ENCODE data around the gene AHCYL1. TPM values are rescaled to one million over a fixed set of nuclear protein-coding genes. Genes with fewer than 3 reads are reported as not detected.

Gene AHCYL1
- total and polyA plus RNA-seq, 2 of the 8 experiments (the other 6 are each of a cell fraction or from before 2014, with no cell fraction given) = 64.5 to 95.9 TPM

- POLR2A ChIA-PET (ENCODE audit: partially characterized antibody) = interaction anchor here (0.7 to 4.3 kb wide), 20 partner anchors 8 to 437 kb away, joined by 3 to 19 read pairs (median 4); partner anchors contain the start of gene GNAI3
- H4K91ac ChIP-seq (replicated peaks; ENCODE audit: insufficient read length, low read length) = no peak overlapping the region
- CTCF ChIA-PET (ENCODE audit: partially characterized antibody) = interaction anchor here (0.7 to 18.1 kb wide), 22 partner anchors 10 to 345 kb away, joined by 3 to 700 read pairs (median 6); no protein-coding TSS in a partner anchor
- H3K4me3 ChIP-seq (ENCODE audit: extremely low read depth in 1 of 4, insufficient read depth in 2 of 4, low read depth in 3 of 4, low read length in 4 of 4) = peak overlapping the region; percentile 40 to 82 (median 78)
- peaks cover 3 to 53% of the 10 kb centered on the region in 2 experiments; a peak in 3 of 4 replicates for H3K79me2 ChIP-seq (ENCODE audit: control insufficient read depth in 1 of 2, insufficient read depth in 2 of 2, low read length in 2 of 2)
- WGBS, 2 experiments (ENCODE audit: extremely low coverage in 1 of 2, insufficient coverage in 1 of 2, insufficient read length in 1 of 2, insufficient replicate concordance in 2 of 2, low coverage in 1 of 2, low lambda C conversion rate in 2 of 2, missing lambda C conversion rate in 1 of 2) = 15% methylated on average over 20 of the region's 22 CpGs; no CpG with 5 or more reads in 1 of the 2 experiments
- FAIRE-seq (no peak), DNase-seq (ENCODE audit: low read depth in 1 of 2, low spot score in 2 of 2) (no peak)
- no peak overlapping the region for H3K14ac ChIP-seq (ENCODE audit: insufficient read length)
- no peak overlapping the region for H3K56ac ChIP-seq (replicated peaks; ENCODE audit: insufficient read length, low read depth, low read length)
- no peaks in the 10 kb centered on the region for H3K79me1 ChIP-seq (ENCODE audit: low read depth, low read length)
- peak overlapping the region; percentile 74 to 95 (median 87) for H3K9ac ChIP-seq (replicated peaks in 1 of 4; ENCODE audit: extremely low read depth in 1 of 4, low read depth in 3 of 4, low read length in 3 of 4)
- H3K4me1 ChIP-seq (replicated peaks in 1 of 4; ENCODE audit: control insufficient read depth in 3 of 4, insufficient read depth in 4 of 4, low read length in 3 of 4) = peaks cover 4 to 12% (median 11%) of the 10 kb centered on the region in 4 experiments; a peak in 6 of 7 replicates
- H3K36me3 ChIP-seq (ENCODE audit: control insufficient read depth in 2 of 4, insufficient read depth in 4 of 4, low read length in 3 of 4) = peaks cover 0 to 7% (median 2%) of the 10 kb centered on the region in 4 experiments; a peak in 2 of 8 replicates
- H4K20me1 ChIP-seq (replicated peaks in 1 of 2; ENCODE audit: control insufficient read depth in 1 of 2, insufficient read depth in 2 of 2, low read length in 2 of 2) = peaks cover 10% of the 10 kb centered on the region in 2 experiments
- H3K4me2 ChIP-seq (ENCODE audit: insufficient read depth in 1 of 2, low read depth in 2 of 2, low read length in 2 of 2) = peak overlapping the region; percentile 83 to 84
- H4K5ac ChIP-seq (ENCODE audit: insufficient read length, low read depth, low read length) = no peak overlapping the region
- H2AFZ ChIP-seq (ENCODE audit: low read length) = no peak overlapping the region
- peak overlapping the region; percentile 82; the same call in 1 of the 2 replicates for H4K8ac ChIP-seq (ENCODE audit: extremely low read depth, insufficient read depth, low read length)
- TF ChIP-seq SIN3A (conservative IDR thresholded peaks at IDR 0.05 in 1 of 2, IDR thresholded peaks at IDR 0.05 in 1 of 2; ENCODE audit: low read depth in 1 of 2, low read length in 2 of 2) (0 out of 4 replicates have a peak, but pooled peaks of 1 of the 2 experiments have one; percentile 6), KDM4A (IDR thresholded peaks at IDR 0.05; ENCODE audit: low read depth, low read length, severe bottlenecking) (peak; percentile 24), YY1 (IDR thresholded peaks at IDR 0.05; ENCODE audit: low read depth, low read length) (no peak), SP4 (IDR thresholded peaks at IDR 0.05; ENCODE audit: low read length) (no peak), SP2 (IDR thresholded peaks at IDR 0.05; ENCODE audit: low read length) (no peak)
- H2BK20ac ChIP-seq (ENCODE audit: low read length) = no peak overlapping the region
- H2BK120ac ChIP-seq (replicated peaks; ENCODE audit: low read depth, low read length) = no peak overlapping the region
- no peak overlapping the region for H2AK5ac ChIP-seq (ENCODE audit: low read depth, low read length)
- no peak overlapping the region for H2BK12ac ChIP-seq (ENCODE audit: low read depth, low read length)
- peak overlapping the region; percentile 86 for H3K27ac ChIP-seq (ENCODE audit: low read depth, low read length)
- no peak overlapping the region for H3K23ac ChIP-seq (ENCODE audit: insufficient read length)
- H3K18ac ChIP-seq (ENCODE audit: extremely low read depth, low read length) = peak overlapping the region; percentile 40; the same call in 1 of the 2 replicates
- no peak overlapping the region for H3K4ac ChIP-seq (replicated peaks; ENCODE audit: insufficient read length, low read depth, low read length)
- peaks cover 4% of the 10 kb centered on the region; the same call in 1 of the 2 replicates for H3K23me2 ChIP-seq (ENCODE audit: low read depth, low read length)
- no peak overlapping the region for H2BK15ac ChIP-seq (ENCODE audit: low read length)
- no peaks in the 10 kb centered on the region for H3K9me3 ChIP-seq (ENCODE audit: insufficient read depth in 2 of 2, low read depth in 1 of 2, low read length in 1 of 2)
- H2BK5ac ChIP-seq (ENCODE audit: low read depth, low read length) = no peak overlapping the region
- H3K27me3 ChIP-seq (replicated peaks in 1 of 4; ENCODE audit: control insufficient read depth in 3 of 4, extremely low read depth in 1 of 4, insufficient read depth in 3 of 4, low read length in 3 of 4) = no peaks in the 10 kb centered on the region
Observed at GRCh38 chr1:109985247-109986053, 885 bp downstream of the AHCYL1 start.

Data from H1 (cell line).